WTC11 (cell line): Measurements from ENCODE around the gene PF4V1. TPM values are rescaled to one million over a fixed set of nuclear protein-coding genes. Genes with fewer than 3 reads are reported as not detected.

Source experiments
- ATAC-seq: fragments of 200-7000 bp; cut with Tn5 transposase; 2 replicates; pipeline ENCODE4 v1.10.0; 2021; ENCODE audit warnings: mild to moderate bottlenecking, moderate library complexity
- CTCF ChIA-PET: fragments of 300-600 bp; sonication (Branson Sonifier 250); formaldehyde crosslinking; loops from one replicate; lab custom pipeline; 2021; ENCODE audit warnings: antibody characterized with exemption; lab: Charles Lee
- POLR2A ChIA-PET: fragments of 350-600 bp; sonication (Branson Sonifier 250); formaldehyde crosslinking; loops from one replicate; lab custom pipeline; 2021; ENCODE audit warnings: antibody characterized with exemption; lab: Charles Lee
- DNase-seq: peaks from one replicate; pipeline ENCODE4 v3.0.0; 2021; ENCODE audit warnings: low spot score
- H3K27ac Mint-ChIP-seq: 2 replicates; pipeline ENCODE4 v1.8.0; 2021; ENCODE audit warnings: mixed read lengths
- H3K27me3 Mint-ChIP-seq: 2 replicates; pipeline ENCODE4 v1.8.0; 2021; ENCODE audit warnings: low read depth, mild to moderate bottlenecking, moderate library complexity, mixed read lengths
- H3K36me3 Mint-ChIP-seq: 2 replicates; pipeline ENCODE4 v1.8.0; 2021; ENCODE audit warnings: mixed read lengths
- H3K4me1 Mint-ChIP-seq: 2 replicates; pipeline ENCODE4 v1.8.0; 2022; ENCODE audit warnings: mixed read lengths
- H3K4me3 Mint-ChIP-seq: 2 replicates; pipeline ENCODE4 v1.8.0; 2021; ENCODE audit warnings: mild to moderate bottlenecking, moderate library complexity, mixed read lengths
- H3K9me3 Mint-ChIP-seq: 2 replicates; pipeline ENCODE4 v1.8.0; 2021; ENCODE audit warnings: mixed read lengths
- GRHL2 ChIP-seq: fragments of 250-450 bp; sonication (Bioruptor Pico); IDR thresholded peaks from 2 replicates; pipeline ENCODE4 v1.8.0; 2022; ENCODE audit warnings: mild to moderate bottlenecking, moderate library complexity; ENCODE audit not compliant: insufficient replicate concordance, severe bottlenecking
- KAT7 ChIP-seq: sonication (generic); formaldehyde crosslinking; IDR thresholded peaks from 2 replicates; pipeline ENCODE4 v1.8.1; 2023; ENCODE audit warnings: missing genetic modification reagents, mild to moderate bottlenecking, borderline replicate concordance
- MXD4 ChIP-seq: fragments of 250-450 bp; sonication (Bioruptor Pico); IDR thresholded peaks from 2 replicates; pipeline ENCODE4 v1.8.0; 2021; ENCODE audit warnings: mild to moderate bottlenecking, moderate library complexity, borderline replicate concordance
- NFE2L1 ChIP-seq: sonication (generic); formaldehyde crosslinking; IDR thresholded peaks from 2 replicates; pipeline ENCODE4 v1.8.1; 2023; ENCODE audit warnings: missing genetic modification reagents
- NR3C1 ChIP-seq: sonication (generic); formaldehyde crosslinking; conservative IDR thresholded peaks from 2 replicates; pipeline ENCODE4 v1.8.1; 2023; ENCODE audit warnings: low read depth, mild to moderate bottlenecking, missing genetic modification reagents
- RORB ChIP-seq: fragments of 250-450 bp; sonication (Bioruptor Pico); IDR thresholded peaks from 2 replicates; pipeline ENCODE4 v1.9.0; 2021; ENCODE audit warnings: mild to moderate bottlenecking
- SP1 ChIP-seq: sonication (generic); formaldehyde crosslinking; conservative IDR thresholded peaks from 2 replicates; pipeline ENCODE4 v1.8.1; 2022; ENCODE audit warnings: missing genetic modification reagents
- TCF7 ChIP-seq: sonication (generic); formaldehyde crosslinking; IDR thresholded peaks from 2 replicates; pipeline ENCODE4 v1.8.0; 2022; ENCODE audit warnings: mild to moderate bottlenecking, low read depth, missing genetic modification reagents, moderate library complexity
- TEAD1 ChIP-seq: sonication (generic); formaldehyde crosslinking; IDR thresholded peaks from 2 replicates; pipeline ENCODE4 v1.8.0; 2022; ENCODE audit warnings: mild to moderate bottlenecking, missing genetic modification reagents
- ZNF317 ChIP-seq: sonication (generic); formaldehyde crosslinking; IDR thresholded peaks from 2 replicates; pipeline ENCODE4 v1.8.1; 2023; ENCODE audit warnings: low read depth, mild to moderate bottlenecking, moderate library complexity, missing genetic modification reagents, borderline replicate concordance
- ZNF396 ChIP-seq: fragments of 250-450 bp; sonication (Bioruptor Pico); IDR thresholded peaks from 2 replicates; pipeline ENCODE4 v1.8.0; 2021; ENCODE audit warnings: mild to moderate bottlenecking, moderate library complexity, borderline replicate concordance
- ZNF416 ChIP-seq: fragments of 250-450 bp; sonication (Bioruptor Pico); IDR thresholded peaks from 2 replicates; pipeline ENCODE4 v1.9.0; 2021; ENCODE audit warnings: mild to moderate bottlenecking, inconsistent platforms
- total RNA-seq: library from RNA; stranded (reverse); gene quantifications from 3 replicates; pipeline ENCODE4 v1.2.3, GENCODE V29; 2021
- TF ChIP-seq, protein P1 (sequence below): fragments of 250-450 bp; sonication (Bioruptor Pico); IDR thresholded peaks from 2 replicates; pipeline ENCODE4 v1.9.0; 2021; ENCODE audit warnings: mild to moderate bottlenecking
- TF ChIP-seq, protein P2 (sequence below): sonication (generic); formaldehyde crosslinking; IDR thresholded peaks from 2 replicates; pipeline ENCODE4 v1.8.0; 2023; ENCODE audit warnings: mild to moderate bottlenecking, missing genetic modification reagents
- TF ChIP-seq, protein P3 (sequence below): sonication (generic); formaldehyde crosslinking; IDR thresholded peaks from 2 replicates; pipeline ENCODE4 v1.8.0; 2023; ENCODE audit warnings: missing genetic modification reagents
- TF ChIP-seq, protein P4 (sequence below): sonication (generic); formaldehyde crosslinking; conservative IDR thresholded peaks from 2 replicates; pipeline ENCODE4 v1.8.1; 2023; ENCODE audit warnings: mild to moderate bottlenecking, low read depth, missing genetic modification reagents, moderate library complexity
- TF ChIP-seq, protein P5 (sequence below): fragments of 250-450 bp; sonication (Bioruptor Pico); IDR thresholded peaks from 2 replicates; pipeline ENCODE4 v1.9.0; 2021; ENCODE audit warnings: mild to moderate bottlenecking, borderline replicate concordance
- TF ChIP-seq, protein P6 (sequence below): sonication (generic); formaldehyde crosslinking; IDR thresholded peaks from 2 replicates; pipeline ENCODE4 v1.8.1; 2023; ENCODE audit warnings: mild to moderate bottlenecking, missing genetic modification reagents

PF4V1 gene
- total RNA-seq, 1 experiment from 2014 or later: not detected

DNA sequence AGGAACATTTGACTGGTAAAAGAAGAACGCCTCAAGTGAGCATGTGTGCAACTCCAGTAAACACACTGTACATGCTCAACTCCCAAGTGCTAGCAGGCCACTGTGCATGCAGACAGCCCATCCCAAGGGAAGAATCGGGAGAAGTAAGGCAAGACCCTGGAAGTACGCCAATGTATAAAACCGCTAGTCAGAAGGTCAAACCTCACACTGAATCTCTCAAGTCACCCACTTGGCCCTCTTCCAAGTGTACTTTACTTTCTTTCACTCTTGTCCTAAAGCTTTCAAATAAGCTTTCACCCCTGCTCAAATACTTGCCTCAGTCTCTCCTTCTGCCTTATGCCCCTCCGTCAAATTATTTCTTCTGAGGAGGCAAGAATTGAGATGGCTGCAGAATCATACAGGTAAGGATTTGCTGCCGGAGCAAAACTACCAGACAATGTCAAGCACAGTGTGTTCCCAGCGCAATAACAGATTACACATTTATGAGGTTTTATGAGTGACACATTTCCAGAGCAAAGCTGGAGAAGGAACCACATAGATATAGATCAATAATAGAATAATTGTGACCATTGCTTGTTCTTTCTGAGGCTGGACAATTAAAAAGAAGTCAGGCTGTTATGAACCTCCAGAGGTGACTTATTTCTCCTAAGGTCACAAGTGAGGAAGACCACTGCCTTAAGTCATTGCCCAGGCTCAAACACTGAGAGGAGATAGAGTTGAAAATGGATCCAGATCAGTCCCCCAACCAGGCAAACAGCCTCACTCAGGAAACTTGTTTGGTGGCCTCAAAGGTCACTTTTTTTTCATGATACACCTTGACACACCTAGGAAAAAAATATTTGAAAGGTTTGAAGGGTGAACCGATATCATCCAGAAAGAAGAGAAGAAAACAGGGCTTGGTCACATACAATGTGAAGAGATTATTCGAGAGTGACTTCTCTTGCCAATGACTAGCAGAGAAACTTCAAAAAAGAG lies 42.4 kb downstream of the PF4V1 start (continued):
- TF ChIP-seq, protein P1, sequence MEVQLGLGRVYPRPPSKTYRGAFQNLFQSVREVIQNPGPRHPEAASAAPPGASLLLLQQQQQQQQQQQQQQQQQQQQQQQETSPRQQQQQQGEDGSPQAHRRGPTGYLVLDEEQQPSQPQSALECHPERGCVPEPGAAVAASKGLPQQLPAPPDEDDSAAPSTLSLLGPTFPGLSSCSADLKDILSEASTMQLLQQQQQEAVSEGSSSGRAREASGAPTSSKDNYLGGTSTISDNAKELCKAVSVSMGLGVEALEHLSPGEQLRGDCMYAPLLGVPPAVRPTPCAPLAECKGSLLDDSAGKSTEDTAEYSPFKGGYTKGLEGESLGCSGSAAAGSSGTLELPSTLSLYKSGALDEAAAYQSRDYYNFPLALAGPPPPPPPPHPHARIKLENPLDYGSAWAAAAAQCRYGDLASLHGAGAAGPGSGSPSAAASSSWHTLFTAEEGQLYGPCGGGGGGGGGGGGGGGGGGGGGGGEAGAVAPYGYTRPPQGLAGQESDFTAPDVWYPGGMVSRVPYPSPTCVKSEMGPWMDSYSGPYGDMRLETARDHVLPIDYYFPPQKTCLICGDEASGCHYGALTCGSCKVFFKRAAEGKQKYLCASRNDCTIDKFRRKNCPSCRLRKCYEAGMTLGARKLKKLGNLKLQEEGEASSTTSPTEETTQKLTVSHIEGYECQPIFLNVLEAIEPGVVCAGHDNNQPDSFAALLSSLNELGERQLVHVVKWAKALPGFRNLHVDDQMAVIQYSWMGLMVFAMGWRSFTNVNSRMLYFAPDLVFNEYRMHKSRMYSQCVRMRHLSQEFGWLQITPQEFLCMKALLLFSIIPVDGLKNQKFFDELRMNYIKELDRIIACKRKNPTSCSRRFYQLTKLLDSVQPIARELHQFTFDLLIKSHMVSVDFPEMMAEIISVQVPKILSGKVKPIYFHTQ (CRISPR knock-in tag): no peak
- TF ChIP-seq SP1 (no peak), KAT7 (CRISPR knock-in tag) (no peak), RORB (CRISPR knock-in tag) (no peak), TCF7 (CRISPR knock-in tag) (no peak)
- TF ChIP-seq, protein P2, sequence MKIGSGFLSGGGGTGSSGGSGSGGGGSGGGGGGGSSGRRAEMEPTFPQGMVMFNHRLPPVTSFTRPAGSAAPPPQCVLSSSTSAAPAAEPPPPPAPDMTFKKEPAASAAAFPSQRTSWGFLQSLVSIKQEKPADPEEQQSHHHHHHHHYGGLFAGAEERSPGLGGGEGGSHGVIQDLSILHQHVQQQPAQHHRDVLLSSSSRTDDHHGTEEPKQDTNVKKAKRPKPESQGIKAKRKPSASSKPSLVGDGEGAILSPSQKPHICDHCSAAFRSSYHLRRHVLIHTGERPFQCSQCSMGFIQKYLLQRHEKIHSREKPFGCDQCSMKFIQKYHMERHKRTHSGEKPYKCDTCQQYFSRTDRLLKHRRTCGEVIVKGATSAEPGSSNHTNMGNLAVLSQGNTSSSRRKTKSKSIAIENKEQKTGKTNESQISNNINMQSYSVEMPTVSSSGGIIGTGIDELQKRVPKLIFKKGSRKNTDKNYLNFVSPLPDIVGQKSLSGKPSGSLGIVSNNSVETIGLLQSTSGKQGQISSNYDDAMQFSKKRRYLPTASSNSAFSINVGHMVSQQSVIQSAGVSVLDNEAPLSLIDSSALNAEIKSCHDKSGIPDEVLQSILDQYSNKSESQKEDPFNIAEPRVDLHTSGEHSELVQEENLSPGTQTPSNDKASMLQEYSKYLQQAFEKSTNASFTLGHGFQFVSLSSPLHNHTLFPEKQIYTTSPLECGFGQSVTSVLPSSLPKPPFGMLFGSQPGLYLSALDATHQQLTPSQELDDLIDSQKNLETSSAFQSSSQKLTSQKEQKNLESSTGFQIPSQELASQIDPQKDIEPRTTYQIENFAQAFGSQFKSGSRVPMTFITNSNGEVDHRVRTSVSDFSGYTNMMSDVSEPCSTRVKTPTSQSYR (CRISPR knock-in tag): no peak

DNA sequence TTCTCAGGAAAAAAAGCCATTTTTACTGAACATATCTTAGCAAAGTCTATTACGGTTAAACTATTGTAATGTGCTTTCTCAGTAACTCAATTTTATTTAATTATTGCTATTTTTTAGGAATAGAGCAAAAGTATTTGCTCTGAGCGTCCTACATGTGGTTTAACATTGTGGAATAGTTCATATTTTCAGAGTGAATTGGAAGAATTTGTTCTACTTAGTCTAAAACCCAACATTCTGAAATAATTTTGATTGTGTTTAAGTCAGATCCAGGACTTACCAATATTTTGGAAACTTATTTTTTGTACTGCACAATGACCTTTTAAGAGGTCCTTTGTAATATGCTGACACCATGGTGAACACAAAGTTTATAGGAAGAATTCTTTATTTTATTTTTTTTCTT lies 43.3 kb downstream of the PF4V1 start:
- POLR2A ChIA-PET: no interaction called here
- DNase-seq: no peak
- Mint-ChIP-seq H3K9me3 (no peaks in the 10 kb centered on the region), H3K27me3 (no peaks in the 10 kb centered on the region), H3K27ac (no peak overlapping the region), H3K4me1 (peaks cover 5% of the 10 kb centered on the region), H3K4me3 (no peak overlapping the region), H3K36me3 (no peaks in the 10 kb centered on the region)
- TF ChIP-seq NR3C1 (CRISPR knock-in tag) (no peak), TEAD1 (CRISPR knock-in tag) (no peak), MXD4 (CRISPR knock-in tag) (no peak), ZNF416 (CRISPR knock-in tag) (no peak), RORB (CRISPR knock-in tag) (no peak), ZNF396 (CRISPR knock-in tag) (no peak), NFE2L1 (no peak), GRHL2 (no peak), ZNF317 (CRISPR knock-in tag) (no peak)
- TF ChIP-seq, protein P3, sequence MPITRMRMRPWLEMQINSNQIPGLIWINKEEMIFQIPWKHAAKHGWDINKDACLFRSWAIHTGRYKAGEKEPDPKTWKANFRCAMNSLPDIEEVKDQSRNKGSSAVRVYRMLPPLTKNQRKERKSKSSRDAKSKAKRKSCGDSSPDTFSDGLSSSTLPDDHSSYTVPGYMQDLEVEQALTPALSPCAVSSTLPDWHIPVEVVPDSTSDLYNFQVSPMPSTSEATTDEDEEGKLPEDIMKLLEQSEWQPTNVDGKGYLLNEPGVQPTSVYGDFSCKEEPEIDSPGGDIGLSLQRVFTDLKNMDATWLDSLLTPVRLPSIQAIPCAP (CRISPR knock-in tag): no peak
- TF ChIP-seq, protein P4, sequence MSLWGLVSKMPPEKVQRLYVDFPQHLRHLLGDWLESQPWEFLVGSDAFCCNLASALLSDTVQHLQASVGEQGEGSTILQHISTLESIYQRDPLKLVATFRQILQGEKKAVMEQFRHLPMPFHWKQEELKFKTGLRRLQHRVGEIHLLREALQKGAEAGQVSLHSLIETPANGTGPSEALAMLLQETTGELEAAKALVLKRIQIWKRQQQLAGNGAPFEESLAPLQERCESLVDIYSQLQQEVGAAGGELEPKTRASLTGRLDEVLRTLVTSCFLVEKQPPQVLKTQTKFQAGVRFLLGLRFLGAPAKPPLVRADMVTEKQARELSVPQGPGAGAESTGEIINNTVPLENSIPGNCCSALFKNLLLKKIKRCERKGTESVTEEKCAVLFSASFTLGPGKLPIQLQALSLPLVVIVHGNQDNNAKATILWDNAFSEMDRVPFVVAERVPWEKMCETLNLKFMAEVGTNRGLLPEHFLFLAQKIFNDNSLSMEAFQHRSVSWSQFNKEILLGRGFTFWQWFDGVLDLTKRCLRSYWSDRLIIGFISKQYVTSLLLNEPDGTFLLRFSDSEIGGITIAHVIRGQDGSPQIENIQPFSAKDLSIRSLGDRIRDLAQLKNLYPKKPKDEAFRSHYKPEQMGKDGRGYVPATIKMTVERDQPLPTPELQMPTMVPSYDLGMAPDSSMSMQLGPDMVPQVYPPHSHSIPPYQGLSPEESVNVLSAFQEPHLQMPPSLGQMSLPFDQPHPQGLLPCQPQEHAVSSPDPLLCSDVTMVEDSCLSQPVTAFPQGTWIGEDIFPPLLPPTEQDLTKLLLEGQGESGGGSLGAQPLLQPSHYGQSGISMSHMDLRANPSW (CRISPR knock-in tag): no peak
- TF ChIP-seq, protein P5, sequence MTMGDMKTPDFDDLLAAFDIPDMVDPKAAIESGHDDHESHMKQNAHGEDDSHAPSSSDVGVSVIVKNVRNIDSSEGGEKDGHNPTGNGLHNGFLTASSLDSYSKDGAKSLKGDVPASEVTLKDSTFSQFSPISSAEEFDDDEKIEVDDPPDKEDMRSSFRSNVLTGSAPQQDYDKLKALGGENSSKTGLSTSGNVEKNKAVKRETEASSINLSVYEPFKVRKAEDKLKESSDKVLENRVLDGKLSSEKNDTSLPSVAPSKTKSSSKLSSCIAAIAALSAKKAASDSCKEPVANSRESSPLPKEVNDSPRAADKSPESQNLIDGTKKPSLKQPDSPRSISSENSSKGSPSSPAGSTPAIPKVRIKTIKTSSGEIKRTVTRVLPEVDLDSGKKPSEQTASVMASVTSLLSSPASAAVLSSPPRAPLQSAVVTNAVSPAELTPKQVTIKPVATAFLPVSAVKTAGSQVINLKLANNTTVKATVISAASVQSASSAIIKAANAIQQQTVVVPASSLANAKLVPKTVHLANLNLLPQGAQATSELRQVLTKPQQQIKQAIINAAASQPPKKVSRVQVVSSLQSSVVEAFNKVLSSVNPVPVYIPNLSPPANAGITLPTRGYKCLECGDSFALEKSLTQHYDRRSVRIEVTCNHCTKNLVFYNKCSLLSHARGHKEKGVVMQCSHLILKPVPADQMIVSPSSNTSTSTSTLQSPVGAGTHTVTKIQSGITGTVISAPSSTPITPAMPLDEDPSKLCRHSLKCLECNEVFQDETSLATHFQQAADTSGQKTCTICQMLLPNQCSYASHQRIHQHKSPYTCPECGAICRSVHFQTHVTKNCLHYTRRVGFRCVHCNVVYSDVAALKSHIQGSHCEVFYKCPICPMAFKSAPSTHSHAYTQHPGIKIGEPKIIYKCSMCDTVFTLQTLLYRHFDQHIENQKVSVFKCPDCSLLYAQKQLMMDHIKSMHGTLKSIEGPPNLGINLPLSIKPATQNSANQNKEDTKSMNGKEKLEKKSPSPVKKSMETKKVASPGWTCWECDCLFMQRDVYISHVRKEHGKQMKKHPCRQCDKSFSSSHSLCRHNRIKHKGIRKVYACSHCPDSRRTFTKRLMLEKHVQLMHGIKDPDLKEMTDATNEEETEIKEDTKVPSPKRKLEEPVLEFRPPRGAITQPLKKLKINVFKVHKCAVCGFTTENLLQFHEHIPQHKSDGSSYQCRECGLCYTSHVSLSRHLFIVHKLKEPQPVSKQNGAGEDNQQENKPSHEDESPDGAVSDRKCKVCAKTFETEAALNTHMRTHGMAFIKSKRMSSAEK (CRISPR knock-in tag): no peak
- TF ChIP-seq, protein P6, sequence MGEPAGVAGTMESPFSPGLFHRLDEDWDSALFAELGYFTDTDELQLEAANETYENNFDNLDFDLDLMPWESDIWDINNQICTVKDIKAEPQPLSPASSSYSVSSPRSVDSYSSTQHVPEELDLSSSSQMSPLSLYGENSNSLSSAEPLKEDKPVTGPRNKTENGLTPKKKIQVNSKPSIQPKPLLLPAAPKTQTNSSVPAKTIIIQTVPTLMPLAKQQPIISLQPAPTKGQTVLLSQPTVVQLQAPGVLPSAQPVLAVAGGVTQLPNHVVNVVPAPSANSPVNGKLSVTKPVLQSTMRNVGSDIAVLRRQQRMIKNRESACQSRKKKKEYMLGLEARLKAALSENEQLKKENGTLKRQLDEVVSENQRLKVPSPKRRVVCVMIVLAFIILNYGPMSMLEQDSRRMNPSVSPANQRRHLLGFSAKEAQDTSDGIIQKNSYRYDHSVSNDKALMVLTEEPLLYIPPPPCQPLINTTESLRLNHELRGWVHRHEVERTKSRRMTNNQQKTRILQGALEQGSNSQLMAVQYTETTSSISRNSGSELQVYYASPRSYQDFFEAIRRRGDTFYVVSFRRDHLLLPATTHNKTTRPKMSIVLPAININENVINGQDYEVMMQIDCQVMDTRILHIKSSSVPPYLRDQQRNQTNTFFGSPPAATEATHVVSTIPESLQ (CRISPR knock-in tag): no peak
- CTCF ChIA-PET: no interaction called here
- ATAC-seq: no peak
